Ishikawa (cell line): ENCODE results near the gene CASP10.

Experiments used
- CEBPB ChIP-seq: IDR thresholded peaks from 2 replicates; pipeline ENCODE4 v1.6.1; 2012
- CREB1 ChIP-seq: IDR thresholded peaks from 2 replicates; pipeline ENCODE4 v1.6.1; 2012; ENCODE audit warnings: low read depth
- EGR1 ChIP-seq: IDR thresholded peaks from 2 replicates; pipeline ENCODE4 v1.6.1; 2012
- EP300 ChIP-seq: IDR thresholded peaks from 2 replicates; pipeline ENCODE4 v1.6.1; 2012; ENCODE audit warnings: borderline replicate concordance
- FOXM1 ChIP-seq: IDR thresholded peaks from 2 replicates; pipeline ENCODE4 v1.6.1; 2012; ENCODE audit warnings: low read depth, borderline replicate concordance
- MAX ChIP-seq: IDR thresholded peaks from 2 replicates; pipeline ENCODE4 v1.6.1; 2012
- NFIC ChIP-seq: IDR thresholded peaks from 2 replicates; pipeline ENCODE4 v1.6.1; 2012
- RAD21 ChIP-seq: IDR thresholded peaks from 2 replicates; pipeline ENCODE4 v1.6.1; 2012; ENCODE audit warnings: low read depth
- REST ChIP-seq: IDR thresholded peaks from 2 replicates; pipeline ENCODE4 v1.6.1; 2012; ENCODE audit warnings: low read depth, mild to moderate bottlenecking
- TAF1 ChIP-seq: IDR thresholded peaks from 2 replicates; pipeline ENCODE4 v1.6.1; 2012; ENCODE audit warnings: low read depth, mild to moderate bottlenecking
- TCF12 ChIP-seq: IDR thresholded peaks from 2 replicates; pipeline ENCODE4 v1.6.1; 2012; ENCODE audit warnings: low read depth
- TEAD4 ChIP-seq: IDR thresholded peaks from 2 replicates; pipeline ENCODE4 v1.6.1; 2012
- USF1 ChIP-seq: IDR thresholded peaks from 2 replicates; pipeline ENCODE4 v1.6.1; 2012
- YY1 ChIP-seq: IDR thresholded peaks from 2 replicates; pipeline ENCODE4 v1.6.1; 2012; ENCODE audit warnings: low read depth
- ZBTB7A ChIP-seq: IDR thresholded peaks from 2 replicates; pipeline ENCODE4 v1.6.1; 2012; ENCODE audit warnings: low read depth

Gene CASP10

DNA sequence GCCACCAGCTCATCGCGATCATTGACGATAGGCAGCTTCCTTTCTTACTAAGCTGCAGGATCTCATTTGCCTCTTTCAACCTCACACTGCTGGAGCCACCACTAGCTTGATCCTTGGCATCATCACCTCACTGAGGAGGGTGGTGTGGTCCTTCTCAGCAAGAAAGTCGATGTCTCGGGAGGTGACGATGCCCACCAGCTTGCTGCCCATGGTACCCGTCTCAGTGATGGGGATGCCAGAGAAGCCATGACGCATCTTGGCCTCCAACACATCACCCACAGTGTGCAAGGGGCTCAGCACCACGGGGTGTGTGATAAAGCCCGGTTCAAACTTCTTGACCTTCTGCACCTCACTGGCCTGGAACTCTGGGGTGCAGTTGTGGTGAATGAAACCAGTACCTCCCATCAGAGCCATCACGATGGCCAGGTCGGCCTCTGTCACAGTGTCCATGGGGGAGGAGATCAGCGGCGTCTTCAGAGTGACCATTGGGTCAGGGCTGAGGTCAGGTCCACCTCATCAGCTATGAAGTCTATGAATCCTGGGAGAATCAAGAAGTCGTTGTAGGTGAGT lies 44.5 kb upstream of the CASP10 start:
- TF ChIP-seq NFIC (no peak), CREB1 (no peak), RAD21 (no peak), TEAD4 (no peak), YY1 (no peak), ZBTB7A (no peak)

GRCh38 chr2:201139836-201140604 lies 42.9 kb upstream of the CASP10 start:
- no peak for TF ChIP-seq TCF12
- TF ChIP-seq CREB1 = no peak
- TF ChIP-seq TEAD4 = no peak
- no peak for TF ChIP-seq YY1
- no peak for TF ChIP-seq ZBTB7A
- no peak for TF ChIP-seq RAD21
- no peak for TF ChIP-seq USF1
- no peak for TF ChIP-seq MAX
- no peak for TF ChIP-seq EP300
- no peak for TF ChIP-seq TAF1
- TF ChIP-seq FOXM1 = no peak
- TF ChIP-seq NFIC = no peak
- TF ChIP-seq CEBPB = no peak
- no peak for TF ChIP-seq EGR1
- TF ChIP-seq REST = no peak

DNA sequence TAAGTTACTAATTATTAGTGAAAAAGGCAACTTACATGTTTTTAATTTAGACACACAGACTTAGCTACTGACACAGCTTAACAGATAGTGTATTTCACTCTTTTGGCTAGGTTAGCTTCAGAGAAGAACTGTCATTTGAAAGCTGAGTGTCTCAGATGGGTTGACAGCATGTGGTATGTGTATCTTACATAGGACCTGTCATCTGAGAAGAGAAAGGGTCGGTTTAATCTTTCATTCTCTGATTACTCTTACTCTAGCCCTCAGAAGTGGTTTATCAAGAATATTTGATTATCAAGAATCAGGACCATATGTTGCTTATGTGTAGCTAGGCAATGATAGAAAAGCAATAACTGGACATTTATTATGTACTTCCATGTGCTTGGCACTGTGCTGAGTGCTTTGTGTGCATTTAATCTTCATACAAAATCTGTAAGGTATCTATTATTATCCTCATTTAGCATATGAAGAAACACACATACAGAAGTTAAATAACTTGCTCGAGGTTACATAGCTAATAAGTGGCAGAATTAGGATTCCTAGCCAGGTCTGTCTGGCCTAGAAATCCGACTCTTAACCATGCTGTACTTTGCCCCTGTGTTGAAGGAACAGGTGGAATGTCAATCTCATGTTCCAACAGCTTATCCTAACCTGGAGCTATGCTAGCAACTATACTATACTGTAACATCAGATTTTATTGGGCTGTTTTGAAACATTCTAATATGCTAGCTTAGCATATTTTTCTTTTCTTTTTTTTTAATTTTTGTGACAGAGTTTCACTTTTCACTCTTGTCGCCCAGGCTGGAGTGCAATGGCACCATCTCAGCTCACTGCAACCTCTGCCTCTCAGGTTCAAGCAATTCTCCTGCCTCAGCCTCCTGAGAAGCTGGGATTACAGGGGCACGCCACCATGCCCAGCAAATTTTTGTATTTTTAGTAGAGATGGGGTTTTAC lies 38.6 kb upstream of the CASP10 start:
- TF ChIP-seq RAD21 = no peak
- TF ChIP-seq TCF12 = no peak
- TF ChIP-seq CREB1 = no peak
- TF ChIP-seq MAX = no peak
- TF ChIP-seq YY1 = no peak
- no peak for TF ChIP-seq CEBPB
- TF ChIP-seq NFIC = no peak
- no peak for TF ChIP-seq USF1
- TF ChIP-seq FOXM1 = no peak
- TF ChIP-seq TAF1 = no peak
- no peak for TF ChIP-seq REST
- no peak for TF ChIP-seq EP300
- no peak for TF ChIP-seq ZBTB7A
- TF ChIP-seq TEAD4 = no peak
- no peak for TF ChIP-seq EGR1

DNA sequence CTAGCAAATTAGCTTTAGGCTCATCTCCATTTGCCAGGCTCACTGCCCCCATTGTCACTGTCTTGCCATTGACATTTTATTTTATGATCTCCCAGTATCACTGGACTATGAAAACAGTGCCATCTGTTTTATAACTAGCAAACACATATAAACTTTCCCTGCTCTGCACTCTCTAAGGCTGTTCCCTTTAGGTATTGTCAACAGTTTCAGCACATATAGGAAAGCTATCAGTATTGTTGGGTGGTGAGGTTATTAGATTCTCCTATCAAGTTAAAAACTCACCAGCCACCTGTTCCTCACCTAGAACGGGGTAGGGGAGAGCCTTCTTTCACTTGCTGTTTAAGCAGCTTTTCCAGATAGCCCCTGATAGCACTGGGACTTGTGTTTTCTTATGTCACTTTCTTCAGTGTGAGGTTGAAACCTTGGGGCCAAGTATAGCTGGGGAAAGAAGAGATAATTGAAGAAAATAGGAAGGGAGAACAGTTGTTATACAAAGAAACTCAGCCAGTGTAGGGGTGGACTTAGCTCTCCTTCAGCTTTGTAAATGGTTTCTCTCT lies 34.4 kb upstream of the CASP10 start:
- TF ChIP-seq TEAD4 = no peak
- TF ChIP-seq TCF12 = no peak
- no peak for TF ChIP-seq NFIC
- TF ChIP-seq USF1 = no peak
- no peak for TF ChIP-seq YY1
- TF ChIP-seq EP300 = no peak
